Ovary (tissue), 3 donors: ENCODE results near the gene ZNF710.

Source experiments
- CTCF ChIP-seq, 3 donors: fragments of 450-650 bp in 2 of 3; fragments of 200-600 bp in 1 of 3; IDR thresholded peaks; one replicate each; pipeline versions ENCODE4 v1.5.1 to v1.8.0; 2016 to 2022; ENCODE audit warnings: antibody characterized with exemption in 3 of 3, mild to moderate bottlenecking in 1 of 3
- POLR2A ChIP-seq: fragments of 450-650 bp; IDR thresholded peaks from one replicate; pipeline ENCODE4 v1.6.1; 2017; ENCODE audit warnings: antibody characterized with exemption, mild to moderate bottlenecking, moderate library complexity
- donor health status: DM: no; HTN: no; CAD: no.

GRCh38 chr15:90007076-90007460, 5.9 kb downstream of the ZNF710 start:
- TF ChIP-seq POLR2A (no peak), CTCF (IDR thresholded peaks at IDR 0.05) (no peak)
